NCI-H2029 (cell line): Measurements from ENCODE around the gene CCDC32.

ENCODE experiments used
- DNase-seq: peaks from one replicate; lab custom pipeline; 2025; lab: John Stamatoyannopoulos, UW

CCDC32 gene

GRCh38 chr15:40511472-40512133, 53.2 kb downstream of the CCDC32 start:
- DNase-seq = peak; percentile 9

GRCh38 chr15:40511093-40511471, 53.8 kb downstream of the CCDC32 start:
- no peak for DNase-seq

GRCh38 chr15:40510201-40510600, 54.6 kb downstream of the CCDC32 start:
- no peak for DNase-seq

GRCh38 chr15:40508216-40508615, 56.6 kb downstream of the CCDC32 start:
- no peak for DNase-seq

GRCh38 chr15:40506964-40507571, 57.8 kb downstream of the CCDC32 start:
- DNase-seq = peak; percentile 17
